ENCODE measurements around the gene ADAMTS2.

The ADAMTS2 gene

GRCh38 chr5:179275941-179276837 is 69.1 kb downstream of the ADAMTS2 start:
- no peak for DNase-seq (ENCODE audit: extremely low spot score)
- CTCF ChIA-PET = no interaction called here
- POLR2A ChIA-PET = no interaction called here
- TF ChIP-seq BHLHE40 (IDR thresholded peaks at IDR 0.05; ENCODE audit: borderline replicate concordance) (no peak), PKNOX1 (IDR thresholded peaks at IDR 0.05) (no peak), TARDBP (IDR thresholded peaks at IDR 0.05) (no peak), L3MBTL2 (conservative IDR thresholded peaks at IDR 0.05) (no peak), ARNT (IDR thresholded peaks at IDR 0.05) (no peak), FOXA1 (IDR thresholded peaks at IDR 0.05) (no peak), NFRKB (IDR thresholded peaks at IDR 0.05) (no peak), LEF1 (IDR thresholded peaks at IDR 0.05; ENCODE audit: borderline replicate concordance) (no peak), ELF4 (IDR thresholded peaks at IDR 0.05) (no peak), ZNF384 (IDR thresholded peaks at IDR 0.05) (no peak), HDGF (IDR thresholded peaks at IDR 0.05; ENCODE audit: borderline replicate concordance) (no peak), FOXM1 (IDR thresholded peaks at IDR 0.05; ENCODE audit: borderline replicate concordance) (no peak), FOXK2 (IDR thresholded peaks at IDR 0.05) (no peak), SP1 (IDR thresholded peaks at IDR 0.05) (no peak)

- ChIA-PET POLR2A (no interaction called here), CTCF (no interaction called here)
- TF ChIP-seq TARDBP (IDR thresholded peaks at IDR 0.05) (no peak), FOXA1 (IDR thresholded peaks at IDR 0.05) (no peak), ZNF384 (IDR thresholded peaks at IDR 0.05) (no peak), HDGF (IDR thresholded peaks at IDR 0.05; ENCODE audit: borderline replicate concordance) (no peak), NFRKB (IDR thresholded peaks at IDR 0.05) (no peak), L3MBTL2 (conservative IDR thresholded peaks at IDR 0.05) (no peak), ELF4 (IDR thresholded peaks at IDR 0.05) (no peak), FOXK2 (IDR thresholded peaks at IDR 0.05) (no peak), SUZ12 (IDR thresholded peaks at IDR 0.05) (no peak), CTBP1 (IDR thresholded peaks at IDR 0.05; ENCODE audit: borderline replicate concordance) (no peak), FOXM1 (IDR thresholded peaks at IDR 0.05; ENCODE audit: borderline replicate concordance) (no peak)
- no peak for DNase-seq (ENCODE audit: extremely low spot score)
These were observed 69.8 kb downstream of the ADAMTS2 start for GRCh38 chr5:179275381-179275878.

GRCh38 chr5:179274321-179275315 is 70.6 kb downstream of the ADAMTS2 start:
- TF ChIP-seq ZNF384 (IDR thresholded peaks at IDR 0.05) (no peak), SUZ12 (IDR thresholded peaks at IDR 0.05) (no peak), FOXM1 (IDR thresholded peaks at IDR 0.05; ENCODE audit: borderline replicate concordance) (no peak), PKNOX1 (IDR thresholded peaks at IDR 0.05) (no peak), FOXA1 (IDR thresholded peaks at IDR 0.05) (no peak), BHLHE40 (IDR thresholded peaks at IDR 0.05; ENCODE audit: borderline replicate concordance) (no peak), ELF4 (IDR thresholded peaks at IDR 0.05) (no peak), HDGF (IDR thresholded peaks at IDR 0.05; ENCODE audit: borderline replicate concordance) (no peak)
- ChIA-PET CTCF (interaction anchor here (0.6 to 0.8 kb wide), 2 partner anchors 88 to 739 kb away, joined by 4 read pairs; no protein-coding TSS in a partner anchor), POLR2A (no interaction called here)
- no peak for DNase-seq (ENCODE audit: extremely low spot score)

GRCh38 chr5:179273441-179274145 is 71.7 kb downstream of the ADAMTS2 start:
- TF ChIP-seq LEF1 (IDR thresholded peaks at IDR 0.05; ENCODE audit: borderline replicate concordance) = no peak
- no peak for TF ChIP-seq CTBP1 (IDR thresholded peaks at IDR 0.05; ENCODE audit: borderline replicate concordance)
- no peak for TF ChIP-seq SUZ12 (IDR thresholded peaks at IDR 0.05)
- no peak for TF ChIP-seq SP1 (IDR thresholded peaks at IDR 0.05)
- TF ChIP-seq NFRKB (IDR thresholded peaks at IDR 0.05) = no peak
- no peak for TF ChIP-seq FOXM1 (IDR thresholded peaks at IDR 0.05; ENCODE audit: borderline replicate concordance)
- TF ChIP-seq TARDBP (IDR thresholded peaks at IDR 0.05) = no peak
- TF ChIP-seq ZNF384 (IDR thresholded peaks at IDR 0.05) = no peak
- TF ChIP-seq HDGF (IDR thresholded peaks at IDR 0.05; ENCODE audit: borderline replicate concordance) = no peak
- no peak for TF ChIP-seq FOXK2 (IDR thresholded peaks at IDR 0.05)
- ChIA-PET POLR2A (no interaction called here), CTCF (interaction anchor here (0.8 kb wide), 1 partner anchor 738 kb away, joined by 4 read pairs; no protein-coding TSS in a partner anchor)

GRCh38 chr5:179273073-179273435 is 72.2 kb downstream of the ADAMTS2 start:
- TF ChIP-seq NFRKB (IDR thresholded peaks at IDR 0.05) (no peak), HDGF (IDR thresholded peaks at IDR 0.05; ENCODE audit: borderline replicate concordance) (no peak), FOXM1 (IDR thresholded peaks at IDR 0.05; ENCODE audit: borderline replicate concordance) (no peak), BHLHE40 (IDR thresholded peaks at IDR 0.05; ENCODE audit: borderline replicate concordance) (no peak), FOXA1 (IDR thresholded peaks at IDR 0.05) (no peak), SP1 (IDR thresholded peaks at IDR 0.05) (no peak), LEF1 (IDR thresholded peaks at IDR 0.05; ENCODE audit: borderline replicate concordance) (no peak), ELF4 (IDR thresholded peaks at IDR 0.05) (no peak), ARNT (IDR thresholded peaks at IDR 0.05) (no peak), ZNF384 (IDR thresholded peaks at IDR 0.05) (no peak), FOXK2 (IDR thresholded peaks at IDR 0.05) (no peak), SUZ12 (IDR thresholded peaks at IDR 0.05) (no peak), L3MBTL2 (conservative IDR thresholded peaks at IDR 0.05) (no peak), CTBP1 (IDR thresholded peaks at IDR 0.05; ENCODE audit: borderline replicate concordance) (no peak), TARDBP (IDR thresholded peaks at IDR 0.05) (no peak), PKNOX1 (IDR thresholded peaks at IDR 0.05) (no peak)
- DNase-seq (ENCODE audit: extremely low spot score) = no peak
- CTCF ChIA-PET = no interaction called here
- POLR2A ChIA-PET = no interaction called here

More at GRCh38 chr5:179273441-179274145, 71.7 kb downstream of the ADAMTS2 start:
- DNase-seq (ENCODE audit: extremely low spot score) = no peak
